ENCODE measurements around the gene CD163L1. TPM values are rescaled to one million over a fixed set of nuclear protein-coding genes. Genes with fewer than 3 reads are reported as not detected.
A peak's percentile ranks its signal among the peaks of the same experiment; 100 is the strongest.

Gene CD163L1
- total and polyA plus RNA-seq, 9 of the 15 experiments (the other 6 are each of a cell fraction or from before 2014, with no cell fraction given): 0.54 to 9.2 (median 2.0) TPM

DNA sequence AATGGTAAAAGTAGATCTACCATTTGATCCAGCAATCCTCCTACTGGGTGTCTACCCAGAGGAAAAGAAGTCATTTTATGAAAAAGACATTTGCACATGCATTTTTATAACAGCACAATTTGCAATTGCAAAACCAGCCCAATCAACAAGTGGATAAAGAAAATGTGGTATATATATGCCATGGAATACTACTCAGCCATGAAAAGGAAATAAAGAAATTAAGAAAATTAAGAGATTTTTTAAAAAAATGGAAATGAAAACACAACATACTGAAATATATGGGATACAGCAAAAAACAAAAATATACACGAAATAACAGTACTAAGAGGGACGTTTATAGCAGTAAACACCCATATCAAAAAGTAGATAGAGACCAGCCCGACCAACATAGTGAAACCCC is 81.2 kb downstream of the CD163L1 start:
- H2AFZ ChIP-seq (ENCODE audit: low read depth, low read length): no peak overlapping the region
- H3K9me3 ChIP-seq (replicated peaks; ENCODE audit: control insufficient read depth, insufficient read depth, low read depth, low read length): no peaks in the 10 kb centered on the region
- no peak overlapping the region for H3K4me3 ChIP-seq
- FAIRE-seq (no peak), ATAC-seq (no peak), DNase-seq (ENCODE audit: extremely low read depth in 1 of 4, low spot score in 3 of 4) (no peak)
- in situ Hi-C loops (cut with MboI) (no loop called here), intact Hi-C loops (cut with micrococcal nuclease) (no loop called here)
- no TSS peak for BruUV-seq (replicated peaks)
- no peaks in the 10 kb centered on the region for H3K79me2 ChIP-seq (ENCODE audit: control insufficient read depth, insufficient read depth, low read length)
- WGBS (ENCODE audit: insufficient coverage, low coverage, missing lambda C conversion rate): 8% methylated on average over 3 of the region's 3 CpGs
- H4K20me1 ChIP-seq (replicated peaks; ENCODE audit: control insufficient read depth, insufficient read depth, low read length): no peaks in the 10 kb centered on the region
- no peak overlapping the region for H3K9ac ChIP-seq (ENCODE audit: insufficient read depth in 1 of 2, low read depth in 2 of 2, low read length in 2 of 2)
- H3K4me2 ChIP-seq (ENCODE audit: insufficient read depth, low read length): no peak overlapping the region
- POLR2A ChIA-PET: no interaction called here
- TF ChIP-seq ATF1 (CRISPR knock-in tag; IDR thresholded peaks at IDR 0.05): no peak
- TF ChIP-seq ATF1 (tag; IDR thresholded peaks at IDR 0.05): no peak
- peak; percentile 65 for TF ChIP-seq ZNF146 (CRISPR knock-in tag; IDR thresholded peaks at IDR 0.05; ENCODE audit: unreplicated experiment)
- H3K27ac ChIP-seq (ENCODE audit: extremely low read depth, low read depth, low read length): no peak overlapping the region
- CTCF ChIA-PET (ENCODE audit: low intra/inter-chr PET ratio): no interaction called here
- H3K36me3 ChIP-seq (ENCODE audit: control insufficient read depth, insufficient read depth, low read length): no peaks in the 10 kb centered on the region
- H3K4me1 ChIP-seq (replicated peaks in 1 of 2; ENCODE audit: control insufficient read depth in 2 of 2, insufficient read depth in 2 of 2, low read length in 2 of 2): no peaks in the 10 kb centered on the region
- no peaks in the 10 kb centered on the region for H3K27me3 ChIP-seq (ENCODE audit: control insufficient read depth in 2 of 2, insufficient read depth in 2 of 2, low read length in 2 of 2)
- no peaks in the 10 kb centered on the region for H3K9me1 ChIP-seq (ENCODE audit: control insufficient read depth, insufficient read depth, low read length)

DNA sequence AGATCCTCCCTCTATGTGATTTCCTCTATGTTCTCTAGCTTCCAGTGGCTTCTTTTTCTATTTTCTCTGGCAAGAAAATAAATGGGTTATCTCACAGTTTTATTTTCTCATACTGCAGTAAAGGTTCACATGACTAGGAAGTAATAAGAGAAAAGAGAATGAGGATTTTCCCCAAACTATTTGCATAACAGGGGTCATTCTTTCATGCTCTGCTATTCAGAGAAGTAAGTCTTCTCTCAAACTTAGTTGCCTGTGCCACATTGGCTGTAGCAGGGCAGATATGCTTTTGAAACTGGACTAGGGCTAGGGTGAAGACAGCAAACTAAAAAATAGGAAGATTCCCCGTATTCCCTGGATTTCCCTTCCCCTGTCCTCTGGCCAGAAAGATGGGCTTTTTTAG is 82.7 kb downstream of the CD163L1 start:
- POLR2A ChIA-PET: no interaction called here
- ATAC-seq: no peak
- Histone ChIP-seq H3K9me1 (ENCODE audit: control insufficient read depth, insufficient read depth, low read length) (no peaks in the 10 kb centered on the region), H2AFZ (ENCODE audit: low read depth, low read length) (no peak overlapping the region), H3K79me2 (ENCODE audit: control insufficient read depth, insufficient read depth, low read length) (no peaks in the 10 kb centered on the region), H3K4me1 (replicated peaks in 1 of 2; ENCODE audit: control insufficient read depth in 2 of 2, insufficient read depth in 2 of 2, low read length in 2 of 2) (no peaks in the 10 kb centered on the region), H3K4me2 (ENCODE audit: insufficient read depth, low read length) (no peak overlapping the region), H3K27me3 (ENCODE audit: control insufficient read depth in 2 of 2, insufficient read depth in 2 of 2, low read length in 2 of 2) (no peaks in the 10 kb centered on the region), H3K4me3 (no peak overlapping the region), H3K9ac (ENCODE audit: insufficient read depth in 1 of 2, low read depth in 2 of 2, low read length in 2 of 2) (no peak overlapping the region), H4K20me1 (replicated peaks; ENCODE audit: control insufficient read depth, insufficient read depth, low read length) (no peaks in the 10 kb centered on the region), H3K27ac (ENCODE audit: extremely low read depth, low read depth, low read length) (no peak overlapping the region), H3K9me3 (replicated peaks; ENCODE audit: control insufficient read depth, insufficient read depth, low read depth, low read length) (no peaks in the 10 kb centered on the region), H3K36me3 (ENCODE audit: control insufficient read depth, insufficient read depth, low read length) (no peaks in the 10 kb centered on the region)
- CTCF ChIA-PET (ENCODE audit: low intra/inter-chr PET ratio): no interaction called here
- TF ChIP-seq NFRKB (IDR thresholded peaks at IDR 0.05; ENCODE audit: low read depth) (no peak), RBM14 (IDR thresholded peaks at IDR 0.05; ENCODE audit: borderline replicate concordance, insufficient read depth, low read depth, low read length) (no peak), SIN3B (IDR thresholded peaks at IDR 0.05; ENCODE audit: low read depth) (no peak)
- BruUV-seq (replicated peaks): no TSS peak
- FAIRE-seq: no peak
- 13% methylated on average over 1 of the region's 1 CpG for WGBS (ENCODE audit: insufficient coverage, low coverage, missing lambda C conversion rate)
- intact Hi-C loops (cut with micrococcal nuclease) (no loop called here), in situ Hi-C loops (cut with MboI) (no loop called here)
- no peak for DNase-seq (ENCODE audit: extremely low read depth in 1 of 4, low spot score in 3 of 4)

All from K562 (cell line).